ENCODE measurements around the gene ROBO1.

- TF ChIP-seq, protein P1, sequence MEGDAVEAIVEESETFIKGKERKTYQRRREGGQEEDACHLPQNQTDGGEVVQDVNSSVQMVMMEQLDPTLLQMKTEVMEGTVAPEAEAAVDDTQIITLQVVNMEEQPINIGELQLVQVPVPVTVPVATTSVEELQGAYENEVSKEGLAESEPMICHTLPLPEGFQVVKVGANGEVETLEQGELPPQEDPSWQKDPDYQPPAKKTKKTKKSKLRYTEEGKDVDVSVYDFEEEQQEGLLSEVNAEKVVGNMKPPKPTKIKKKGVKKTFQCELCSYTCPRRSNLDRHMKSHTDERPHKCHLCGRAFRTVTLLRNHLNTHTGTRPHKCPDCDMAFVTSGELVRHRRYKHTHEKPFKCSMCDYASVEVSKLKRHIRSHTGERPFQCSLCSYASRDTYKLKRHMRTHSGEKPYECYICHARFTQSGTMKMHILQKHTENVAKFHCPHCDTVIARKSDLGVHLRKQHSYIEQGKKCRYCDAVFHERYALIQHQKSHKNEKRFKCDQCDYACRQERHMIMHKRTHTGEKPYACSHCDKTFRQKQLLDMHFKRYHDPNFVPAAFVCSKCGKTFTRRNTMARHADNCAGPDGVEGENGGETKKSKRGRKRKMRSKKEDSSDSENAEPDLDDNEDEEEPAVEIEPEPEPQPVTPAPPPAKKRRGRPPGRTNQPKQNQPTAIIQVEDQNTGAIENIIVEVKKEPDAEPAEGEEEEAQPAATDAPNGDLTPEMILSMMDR (IDR thresholded peaks at IDR 0.05) = no peak
- TF ChIP-seq ZFX (IDR thresholded peaks at IDR 0.05; ENCODE audit: borderline replicate concordance) = no peak
Measured at GRCh38 chr3:79414806-79415205, 353.0 kb downstream of the ROBO1 start.
